Measurements from ENCODE around the gene ADD3. TPM values are rescaled to one million over a fixed set of nuclear protein-coding genes. Genes with fewer than 3 reads are reported as not detected.

Gene ADD3
- total RNA-seq, 1 donor from 2014 or later: 117 TPM

- no peak for DNase-seq
- intact Hi-C loops (cut with micrococcal nuclease): no loop called here
- no peak for ATAC-seq
Observed at GRCh38 chr10:110162741-110163145, 155.0 kb downstream of the ADD3 start.

GRCh38 chr10:110163192-110163773, 155.5 kb downstream of the ADD3 start:
- intact Hi-C loops (cut with micrococcal nuclease): no loop called here

DNA sequence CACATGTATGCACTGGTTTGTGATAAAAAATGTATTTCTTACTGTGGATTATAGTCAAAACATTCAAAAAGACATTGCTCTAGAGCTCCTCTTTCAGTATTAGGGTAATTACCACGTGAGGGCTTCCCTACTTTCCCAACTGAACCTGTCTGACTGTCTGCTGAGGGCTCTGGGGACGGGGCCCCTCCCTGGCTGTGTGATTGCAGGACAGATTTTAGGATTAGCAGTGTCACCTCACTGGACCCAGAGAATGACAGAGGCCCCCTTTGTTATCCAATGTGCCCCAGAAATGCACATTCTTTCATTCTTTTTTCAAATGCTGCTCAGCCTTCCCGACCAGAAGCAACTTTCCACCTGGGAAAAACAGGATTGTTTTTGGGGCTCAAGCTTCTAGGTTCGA, 156.1 kb downstream of the ADD3 start:
- DNase-seq (no peak), ATAC-seq (no peak)
- intact Hi-C loops (cut with micrococcal nuclease): no loop called here

More at GRCh38 chr10:110163192-110163773, 155.5 kb downstream of the ADD3 start:
- ATAC-seq: no peak
- DNase-seq: no peak

DNA sequence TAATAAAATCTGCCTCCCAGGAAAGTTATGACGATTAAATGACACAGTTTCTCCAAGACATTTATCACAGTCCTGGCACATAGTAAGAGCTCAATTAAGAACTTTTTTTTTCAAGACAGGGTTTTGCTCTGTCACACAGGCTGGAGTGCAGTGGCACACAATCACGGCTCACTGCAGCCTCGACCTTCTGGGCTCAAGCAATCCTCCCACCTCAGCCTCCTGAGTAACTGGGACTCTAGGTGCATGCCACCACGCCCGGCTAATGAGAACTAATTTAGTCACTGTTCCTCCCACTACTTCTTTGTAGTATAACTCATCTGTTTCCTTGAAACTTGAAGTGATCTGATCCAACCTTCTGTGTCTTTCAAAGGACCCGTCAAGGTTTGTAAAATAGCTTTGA, 157.5 kb downstream of the ADD3 start:
- intact Hi-C loops (cut with micrococcal nuclease): no loop called here
- no peak for ATAC-seq
- DNase-seq: no peak

- DNase-seq: no peak
- intact Hi-C loops (cut with micrococcal nuclease): no loop called here
- no peak for ATAC-seq
Observed at GRCh38 chr10:110167149-110167548, 159.4 kb downstream of the ADD3 start.

DNA sequence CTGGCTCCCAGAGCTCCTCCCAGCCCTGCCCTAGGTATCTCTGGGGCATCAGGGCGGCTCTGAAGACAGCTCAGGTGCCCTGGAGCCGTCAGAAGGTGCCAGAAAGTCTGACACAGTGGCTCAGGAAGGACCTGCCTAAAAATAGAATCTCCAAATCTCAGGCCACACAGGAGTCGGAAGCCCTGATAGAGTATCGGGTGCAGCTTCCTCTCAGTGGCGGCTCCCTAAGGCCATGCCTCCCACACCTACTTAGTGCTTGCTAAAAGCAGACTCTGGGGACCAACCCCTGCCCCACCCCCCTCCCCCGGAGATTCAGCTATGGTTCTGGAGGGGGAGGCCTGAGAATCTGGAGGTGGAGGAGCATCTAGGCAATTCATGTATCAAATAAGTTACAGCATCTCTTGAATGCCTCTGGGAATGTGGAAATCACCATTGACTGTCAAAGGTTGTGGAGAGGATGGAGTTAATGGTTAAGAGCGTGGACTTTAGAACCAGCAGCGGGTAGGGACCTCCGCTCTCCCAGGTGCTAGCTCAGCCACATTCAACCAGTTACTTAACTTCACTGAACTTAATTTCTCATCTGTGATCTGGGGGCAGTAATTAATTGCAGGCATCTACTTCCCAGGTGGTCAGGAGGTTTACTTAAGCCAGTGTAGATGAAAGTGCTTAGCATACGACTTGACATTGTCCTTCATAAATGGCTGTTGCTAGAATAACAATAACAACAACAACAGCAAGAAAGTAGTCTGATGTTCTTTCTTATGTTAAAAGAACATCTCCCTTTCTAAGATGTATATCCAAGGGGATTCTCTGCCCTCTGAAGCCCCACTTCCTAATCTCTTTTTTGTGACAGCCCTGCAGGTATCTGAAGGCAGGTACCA, 161.1 kb downstream of the ADD3 start:
- peak; percentile 76 for ATAC-seq

DNA sequence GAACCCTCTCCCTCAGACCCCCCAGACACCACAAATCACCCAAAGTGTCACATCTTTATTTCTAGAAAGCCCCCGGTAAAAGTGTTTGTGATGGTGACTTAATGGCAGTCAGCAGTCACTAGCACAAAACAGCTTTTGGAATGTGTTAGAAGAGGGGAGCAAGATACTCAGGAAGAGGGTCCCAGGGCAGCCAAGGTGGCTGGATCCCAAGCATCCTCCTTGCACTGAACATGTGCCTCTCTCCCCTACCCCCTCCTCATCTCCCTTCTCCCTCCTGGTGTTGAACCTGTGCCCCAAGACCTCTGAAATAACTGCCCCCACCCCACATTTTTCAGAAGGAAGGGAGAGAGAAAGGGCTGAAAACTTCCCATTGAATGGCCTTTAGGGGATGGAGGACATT, 161.8 kb downstream of the ADD3 start:
- DNase-seq (no peak), ATAC-seq (no peak)
- intact Hi-C loops (cut with micrococcal nuclease): no loop called here

More for the DNA sequence above, 161.1 kb downstream of the ADD3 start:
- intact Hi-C loops (cut with micrococcal nuclease): no loop called here
- no peak for DNase-seq

DNA sequence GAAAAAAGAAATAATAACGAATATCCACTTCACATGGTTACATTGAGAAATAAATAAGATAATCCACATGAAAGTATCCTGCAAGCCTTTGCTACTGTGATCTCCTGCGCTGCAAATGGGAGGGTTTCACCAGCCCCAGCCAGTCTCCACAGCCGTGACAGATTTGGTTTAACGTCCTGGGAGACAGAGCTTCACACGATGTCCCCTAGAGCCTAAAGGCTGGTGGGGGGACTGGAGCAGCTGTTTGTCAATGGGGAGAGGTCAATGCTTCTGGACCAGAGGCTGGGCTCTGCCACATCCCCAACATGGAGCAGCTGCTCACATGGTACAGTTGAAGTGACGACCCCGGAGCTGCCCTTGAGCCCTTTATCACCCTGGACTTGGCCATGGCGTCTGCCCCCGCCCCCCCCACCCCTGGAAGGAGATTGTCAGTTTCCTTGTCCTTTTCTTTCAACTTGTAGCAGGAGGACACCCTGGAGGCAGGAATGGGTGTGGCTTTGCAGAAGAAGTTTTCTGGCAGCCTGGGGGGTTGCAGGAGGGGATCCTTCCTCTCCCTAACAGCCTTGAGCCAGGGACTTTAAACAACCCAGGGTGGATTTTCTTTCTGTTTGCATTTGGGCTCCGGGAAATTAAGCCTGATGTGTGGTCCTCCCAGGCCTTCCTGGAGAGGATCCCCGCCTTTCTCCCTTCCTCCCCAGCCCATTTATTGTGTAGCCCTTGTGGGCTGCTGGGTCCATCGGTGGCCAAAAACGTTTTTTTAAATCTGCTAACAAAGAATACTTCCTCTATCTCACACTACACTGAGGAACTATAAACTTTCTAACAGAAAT, 162.6 kb downstream of the ADD3 start:
- ATAC-seq (peak; percentile 47), DNase-seq (no peak)
- intact Hi-C loops (cut with micrococcal nuclease): no loop called here

GRCh38 chr10:110171032-110171431, 163.2 kb downstream of the ADD3 start:
- intact Hi-C loops (cut with micrococcal nuclease): no loop called here
- ATAC-seq: no peak
- no peak for DNase-seq

GRCh38 chr10:110172155-110172554, 164.4 kb downstream of the ADD3 start:
- DNase-seq: no peak
- ATAC-seq: no peak
- intact Hi-C loops (cut with micrococcal nuclease): no loop called here

DNA sequence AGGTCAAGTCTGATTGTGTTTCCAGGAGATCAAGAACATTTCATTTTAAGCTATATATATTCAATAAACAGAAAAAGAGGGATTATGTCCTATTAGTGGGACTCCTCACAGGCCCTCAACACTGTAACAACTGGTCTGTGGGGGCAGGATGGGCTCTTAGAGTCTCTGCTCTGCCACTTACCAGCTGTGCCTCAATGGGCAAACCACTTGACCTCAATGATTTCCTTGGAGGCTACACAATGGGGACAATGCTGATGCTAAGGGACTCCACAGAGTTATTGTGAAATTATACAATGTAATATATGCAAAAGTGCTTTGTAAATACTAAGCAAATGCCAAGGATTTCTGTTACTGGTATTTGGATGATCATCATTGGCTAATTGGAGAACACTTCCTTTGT, 166.4 kb downstream of the ADD3 start:
- ATAC-seq (no peak), DNase-seq (no peak)
- intact Hi-C loops (cut with micrococcal nuclease): no loop called here

DNA sequence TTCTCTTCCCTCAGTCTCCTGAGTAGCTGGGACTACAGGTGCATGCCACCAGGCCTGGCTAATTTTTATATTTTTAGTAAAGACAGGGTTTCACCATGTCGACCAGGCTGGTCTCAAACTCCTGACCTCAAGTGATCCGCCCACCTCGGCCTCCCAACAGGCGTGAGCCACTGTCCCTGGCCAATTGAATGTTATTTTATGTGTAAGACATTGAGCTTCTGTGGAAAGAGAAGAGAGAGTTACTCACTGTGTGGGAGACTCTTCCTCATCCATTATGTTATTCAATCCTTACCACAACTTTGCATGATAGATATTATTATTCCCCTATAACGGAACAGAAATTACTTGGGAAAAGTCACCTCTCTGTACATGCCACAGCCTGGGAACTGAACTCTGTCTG, 167.0 kb downstream of the ADD3 start:
- DNase-seq (no peak), ATAC-seq (no peak)
- intact Hi-C loops (cut with micrococcal nuclease): no loop called here

DNA sequence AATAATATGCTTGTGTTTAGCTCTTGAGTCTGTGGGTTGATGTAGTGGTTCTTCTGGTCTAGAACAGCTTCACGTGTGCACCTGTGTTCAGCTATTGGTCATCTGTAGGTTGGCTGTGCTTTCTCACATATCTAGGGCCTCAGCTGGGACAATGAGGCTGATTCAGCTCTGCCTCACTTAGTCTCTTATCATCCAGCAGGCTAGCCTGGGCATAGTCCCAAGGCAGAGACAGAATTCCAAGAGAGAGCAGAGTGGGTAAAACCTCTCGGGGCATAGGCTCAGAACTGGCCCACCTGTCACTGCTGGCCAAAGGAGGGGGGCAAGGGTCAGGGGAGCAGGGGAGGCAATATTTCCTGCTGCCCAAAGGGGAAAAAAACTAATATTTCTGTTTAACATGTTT, 167.6 kb downstream of the ADD3 start:
- no peak for DNase-seq
- intact Hi-C loops (cut with micrococcal nuclease): no loop called here
- peak; percentile 92 for ATAC-seq

DNA sequence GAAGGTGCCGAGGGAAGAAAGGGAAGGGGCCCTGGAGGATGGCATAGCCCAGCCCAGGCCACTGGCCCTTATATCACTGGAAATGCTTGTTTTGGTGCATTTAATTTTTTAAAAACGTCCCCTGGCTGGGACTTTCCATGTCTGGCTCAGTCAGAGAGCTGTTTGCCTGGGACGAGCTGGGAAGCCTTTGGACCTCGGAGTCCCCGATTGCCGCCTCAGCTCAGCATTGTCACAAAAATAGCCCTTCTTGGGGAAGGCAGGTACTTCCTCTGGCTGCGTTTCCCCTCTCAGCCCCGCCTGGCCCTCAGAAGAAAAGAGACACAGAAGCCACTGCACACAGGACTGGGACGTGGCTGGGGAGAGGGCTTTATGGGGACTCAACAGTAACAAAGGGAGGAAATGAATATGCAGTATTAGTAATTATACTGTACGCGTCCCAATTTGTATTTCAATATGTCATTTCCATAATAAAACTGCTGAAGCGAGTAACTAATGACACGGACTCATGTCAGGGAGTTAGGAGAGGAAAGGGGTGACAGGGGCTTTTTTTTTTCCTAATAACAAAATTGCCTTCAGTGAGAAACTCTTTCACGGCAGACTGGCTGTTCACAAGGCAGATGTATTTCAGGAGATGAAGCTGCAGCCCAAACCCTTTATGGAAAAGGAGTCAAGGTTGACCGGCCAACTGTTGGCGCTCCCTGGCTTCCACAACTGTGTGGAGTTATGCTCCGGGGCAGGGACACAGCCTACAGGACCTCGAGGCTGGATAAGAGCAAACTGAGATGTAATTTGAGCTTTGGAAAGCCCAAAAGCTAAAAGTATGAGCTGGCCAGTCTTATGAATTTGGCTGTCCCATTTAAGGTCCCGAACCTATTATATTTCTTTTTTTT, 168.6 kb downstream of the ADD3 start:
- ATAC-seq: peak; percentile 78
- no peak for DNase-seq
- intact Hi-C loops (cut with micrococcal nuclease): no loop called here

GRCh38 chr10:110179220-110179619, 171.4 kb downstream of the ADD3 start:
- no peak for ATAC-seq
- intact Hi-C loops (cut with micrococcal nuclease): no loop called here
- DNase-seq: no peak

DNA sequence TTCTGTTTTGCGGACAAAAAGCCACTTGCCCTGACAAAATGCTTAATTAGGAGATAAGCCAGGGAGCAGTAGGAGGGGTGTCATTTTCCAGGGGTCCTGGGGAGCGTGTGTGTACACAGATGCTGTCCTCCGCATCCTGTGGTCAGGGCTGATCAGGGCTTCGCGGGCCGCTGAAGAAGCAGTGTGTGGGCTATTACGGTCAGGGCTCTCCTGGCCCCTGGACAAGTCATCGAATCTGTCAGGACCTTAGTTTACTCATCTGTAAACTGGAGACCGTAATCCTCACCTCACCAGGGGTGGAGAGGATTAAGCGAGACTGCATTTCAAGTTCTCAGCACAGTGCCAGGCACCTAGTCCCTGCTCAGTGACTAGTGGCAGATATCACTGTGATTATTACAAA, 173.7 kb downstream of the ADD3 start:
- DNase-seq: no peak
- intact Hi-C loops (cut with micrococcal nuclease): no loop called here
- no peak for ATAC-seq

DNA sequence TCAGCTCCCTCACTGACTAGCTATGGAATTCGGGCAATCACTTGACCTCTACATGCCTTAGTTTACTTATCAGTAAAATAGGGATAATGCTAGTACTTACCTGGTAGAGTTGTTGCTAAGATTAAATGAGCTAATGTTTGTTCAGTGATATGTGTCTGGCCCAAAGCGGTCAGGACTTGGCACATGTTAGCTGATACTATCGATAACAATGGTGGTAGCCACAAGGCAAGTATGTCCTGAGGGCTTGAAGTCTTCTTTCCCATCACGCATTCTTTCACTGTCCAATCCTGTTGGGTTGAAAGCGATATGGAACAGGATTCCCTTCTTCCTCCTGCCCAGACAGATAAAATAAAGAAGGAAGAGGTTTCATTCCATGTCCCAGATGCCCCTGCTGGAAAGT, 174.1 kb downstream of the ADD3 start:
- intact Hi-C loops (cut with micrococcal nuclease): no loop called here
- ATAC-seq: no peak
- no peak for DNase-seq

DNA sequence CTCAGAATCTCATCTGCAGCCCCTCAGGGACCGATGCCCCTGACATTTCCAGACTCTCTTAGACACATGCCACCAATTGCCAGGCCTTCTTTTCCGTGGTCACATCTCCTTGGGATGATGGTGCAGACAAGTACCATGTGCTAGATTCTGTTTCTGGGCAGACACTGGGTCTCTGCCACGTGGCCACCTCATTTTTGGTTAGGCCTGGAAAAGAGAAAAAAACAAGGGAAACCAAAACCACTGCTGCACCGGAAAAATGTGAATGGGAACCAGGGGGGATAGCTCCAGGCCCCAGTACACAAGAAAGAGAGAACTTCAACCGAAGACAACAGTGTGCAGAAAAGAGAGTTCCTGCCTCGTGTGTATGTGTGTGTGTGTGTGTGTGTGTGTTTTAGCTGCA, 176.6 kb downstream of the ADD3 start:
- intact Hi-C loops (cut with micrococcal nuclease): no loop called here
- DNase-seq: no peak
- ATAC-seq: no peak
